ENCODE data around the gene GTF3C1. TPM values are rescaled to one million over a fixed set of nuclear protein-coding genes. Genes with fewer than 3 reads are reported as not detected.
A peak's percentile ranks its signal among the peaks of the same experiment; 100 is the strongest.

The GTF3C1 gene
- total RNA-seq, 4 donors from 2014 or later: 129 to 276 (median 181) TPM

GRCh38 chr16:27432558-27432957 is 117.2 kb downstream of the GTF3C1 start:
- H3K27me3 ChIP-seq: peaks cover 20% of the 10 kb centered on the region
- peak in 1 of 2 donors; percentile 3 for DNase-seq (ENCODE audit: low spot score in 2 of 2)
- WGBS: 26% methylated on average over 6 of the region's 6 CpGs
- no peak overlapping the region for H3K27ac ChIP-seq
- no peak overlapping the region for H3K4me3 ChIP-seq
- no peaks in the 10 kb centered on the region for H3K36me3 ChIP-seq
- no peaks in the 10 kb centered on the region for H3K9me3 ChIP-seq
- H3K4me1 ChIP-seq: no peaks in the 10 kb centered on the region
- TF ChIP-seq EP300 (IDR thresholded peaks at IDR 0.05): no peak
- no peak for TF ChIP-seq CTCF (IDR thresholded peaks at IDR 0.05)
- TF ChIP-seq POLR2AphosphoS5 (IDR thresholded peaks at IDR 0.05): no peak
- TF ChIP-seq POLR2A (IDR thresholded peaks at IDR 0.05): no peak

DNA sequence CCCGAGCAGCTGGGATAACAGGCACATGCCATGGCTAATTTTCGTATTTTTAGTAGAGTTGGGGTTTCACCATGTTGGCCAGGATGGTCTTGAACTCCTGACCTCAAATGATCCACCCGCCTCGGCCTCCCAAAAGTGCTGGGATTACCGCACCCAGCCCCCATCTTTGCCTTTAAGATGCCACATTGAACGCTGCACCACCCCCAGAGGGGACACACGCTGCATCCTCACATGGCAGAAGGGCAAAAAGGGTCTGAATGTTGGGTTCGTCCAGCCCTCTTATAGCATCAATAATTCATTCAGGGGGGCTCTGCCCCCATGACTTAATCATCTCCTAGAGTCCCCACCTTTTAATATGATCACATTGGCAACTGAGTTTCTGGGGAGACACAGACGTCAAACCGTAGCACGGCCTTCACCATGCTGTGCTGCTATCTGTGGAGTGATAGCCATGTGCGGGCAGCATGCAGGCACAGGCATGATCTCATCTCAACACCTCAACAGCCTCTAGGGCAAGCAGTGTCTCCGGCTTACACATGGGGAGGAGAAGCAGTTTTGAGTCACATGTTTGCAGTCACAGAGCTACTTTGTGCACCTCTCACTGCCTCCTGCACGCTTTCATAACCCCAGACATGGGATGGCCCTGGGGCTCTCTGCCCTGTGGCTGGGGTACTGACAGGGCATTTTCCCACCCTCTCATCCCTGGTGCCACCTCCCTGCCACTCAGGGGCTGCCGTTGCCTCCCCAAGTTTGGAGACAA is 117.8 kb downstream of the GTF3C1 start:
- Histone ChIP-seq H3K4me1 (no peaks in the 10 kb centered on the region), H3K9me3 (no peaks in the 10 kb centered on the region), H3K4me3 (no peak overlapping the region), H3K27ac (no peak overlapping the region), H3K36me3 (no peaks in the 10 kb centered on the region), H3K27me3 (peaks cover 20% of the 10 kb centered on the region)
- no peak for TF ChIP-seq CTCF (IDR thresholded peaks at IDR 0.05)
- no peak for TF ChIP-seq POLR2AphosphoS5 (IDR thresholded peaks at IDR 0.05)
- no peak for TF ChIP-seq POLR2A (IDR thresholded peaks at IDR 0.05)
- no peak for TF ChIP-seq EP300 (IDR thresholded peaks at IDR 0.05)
- WGBS: 62% methylated on average over 14 of the region's 15 CpGs
- peak in 1 of 2 donors; percentile 34 for DNase-seq (ENCODE audit: low spot score in 2 of 2)

GRCh38 chr16:27430923-27431484 is 118.7 kb downstream of the GTF3C1 start:
- no peak overlapping the region for H3K27ac ChIP-seq
- peaks cover 20% of the 10 kb centered on the region for H3K27me3 ChIP-seq
- WGBS: 66% methylated on average over 10 of the region's 10 CpGs

DNA sequence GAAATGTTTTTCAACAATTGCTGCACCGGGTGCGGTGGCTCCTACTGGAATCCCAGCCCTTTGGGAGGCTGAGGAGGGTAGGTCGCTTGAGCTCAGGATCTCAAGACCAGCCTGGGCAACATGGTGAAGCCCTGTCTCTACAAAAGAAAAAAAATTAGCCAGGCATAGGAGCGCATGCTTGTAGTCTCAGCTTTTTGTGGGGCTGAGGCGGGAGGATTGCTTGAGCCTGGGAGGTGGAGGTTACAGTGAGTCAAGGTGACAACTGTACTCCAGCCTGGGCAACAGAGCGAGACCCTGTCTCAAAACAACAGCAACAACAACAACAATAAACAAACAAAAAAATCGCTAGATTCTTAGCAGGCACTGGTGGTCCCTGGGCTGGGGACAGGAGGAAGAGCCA is 119.2 kb downstream of the GTF3C1 start:
- Histone ChIP-seq H3K27me3 (peaks cover 20% of the 10 kb centered on the region), H3K4me1 (no peaks in the 10 kb centered on the region), H3K9me3 (no peaks in the 10 kb centered on the region), H3K4me3 (no peak overlapping the region), H3K27ac (no peak overlapping the region), H3K36me3 (no peaks in the 10 kb centered on the region)
- no peak for TF ChIP-seq POLR2A (IDR thresholded peaks at IDR 0.05)
- TF ChIP-seq CTCF (IDR thresholded peaks at IDR 0.05): no peak
- TF ChIP-seq EP300 (IDR thresholded peaks at IDR 0.05): no peak
- TF ChIP-seq POLR2AphosphoS5 (IDR thresholded peaks at IDR 0.05): no peak
- WGBS: 85% methylated on average over 7 of the region's 7 CpGs
- DNase-seq (ENCODE audit: low spot score in 2 of 2): no peak

More at GRCh38 chr16:27430923-27431484, 118.7 kb downstream of the GTF3C1 start:
- no peaks in the 10 kb centered on the region for H3K9me3 ChIP-seq
- no peaks in the 10 kb centered on the region for H3K36me3 ChIP-seq
- no peak for TF ChIP-seq POLR2AphosphoS5 (IDR thresholded peaks at IDR 0.05)
- TF ChIP-seq EP300 (IDR thresholded peaks at IDR 0.05): no peak
- TF ChIP-seq POLR2A (IDR thresholded peaks at IDR 0.05): no peak
- TF ChIP-seq CTCF (IDR thresholded peaks at IDR 0.05): no peak
- DNase-seq (ENCODE audit: low spot score in 2 of 2): peak in 1 of 2 donors; percentile 52
- H3K4me3 ChIP-seq: no peak overlapping the region
- H3K4me1 ChIP-seq: no peaks in the 10 kb centered on the region

GRCh38 chr16:27429981-27430441 is 119.7 kb downstream of the GTF3C1 start:
- Histone ChIP-seq H3K9me3 (no peaks in the 10 kb centered on the region), H3K27me3 (peaks cover 20% of the 10 kb centered on the region), H3K4me1 (no peaks in the 10 kb centered on the region), H3K4me3 (no peak overlapping the region), H3K36me3 (no peaks in the 10 kb centered on the region), H3K27ac (no peak overlapping the region)
- TF ChIP-seq CTCF (IDR thresholded peaks at IDR 0.05): no peak
- TF ChIP-seq POLR2AphosphoS5 (IDR thresholded peaks at IDR 0.05): no peak
- no peak for TF ChIP-seq POLR2A (IDR thresholded peaks at IDR 0.05)
- no peak for TF ChIP-seq EP300 (IDR thresholded peaks at IDR 0.05)
- 90% methylated on average over 2 of the region's 16 CpGs for WGBS
- peak; percentile 50 to 79 for DNase-seq (ENCODE audit: low spot score in 2 of 2)
